HG03571 (cell line): Measurements from ENCODE around the gene SETD1A.
"Not testable (repeated sequence)": the region's sequence is repeated elsewhere in the genome, so short reads cannot be mapped to it uniquely, and the experiment has no call there.

Source experiments
- ATAC-seq: cut with Tn5 transposase; IDR thresholded peaks from one replicate; pipeline ENCODE4 v1.9.1; 2021; ENCODE audit not compliant: unreplicated experiment

Gene SETD1A

DNA sequence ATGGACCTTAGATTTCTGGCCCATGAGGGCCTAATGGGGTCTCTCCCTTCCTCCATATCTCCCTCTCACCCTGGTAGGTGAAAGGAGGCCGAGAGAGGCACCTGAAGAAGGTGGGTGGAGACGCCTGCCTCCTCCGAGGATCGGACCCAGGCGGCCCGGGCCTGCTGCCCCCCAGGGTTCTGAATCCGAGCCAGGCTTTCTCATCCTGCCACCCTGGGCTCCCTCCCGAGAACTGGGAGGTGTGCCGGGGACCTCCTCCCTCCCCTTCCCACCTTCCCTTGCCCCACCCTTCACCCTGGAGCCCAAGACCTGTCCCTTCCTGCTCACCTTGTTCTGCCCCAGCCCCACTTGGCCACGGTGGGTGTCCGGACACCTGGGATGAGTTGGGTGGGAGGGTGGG is 29.2 kb upstream of the SETD1A start:
- ATAC-seq = no peak

DNA sequence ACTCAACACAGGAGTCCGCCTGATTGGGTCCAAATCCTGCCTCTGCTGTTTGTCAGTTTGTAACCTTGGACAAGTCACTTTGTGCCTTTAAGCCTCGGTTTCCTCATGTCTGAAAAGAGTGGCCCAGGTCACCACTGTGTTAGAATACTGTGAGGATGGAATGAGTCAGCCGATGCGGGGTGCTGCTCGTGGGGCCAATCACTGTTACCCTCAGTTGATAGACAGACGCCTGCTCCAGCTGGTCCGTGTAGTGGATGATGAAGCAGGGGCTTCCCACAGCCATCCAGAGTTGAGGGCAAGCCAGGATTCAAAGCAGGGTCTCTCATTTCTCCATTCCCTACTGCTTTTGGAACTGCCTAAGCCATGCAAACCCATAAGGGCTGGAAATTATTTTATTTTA is 28.4 kb upstream of the SETD1A start:
- ATAC-seq = no peak

DNA sequence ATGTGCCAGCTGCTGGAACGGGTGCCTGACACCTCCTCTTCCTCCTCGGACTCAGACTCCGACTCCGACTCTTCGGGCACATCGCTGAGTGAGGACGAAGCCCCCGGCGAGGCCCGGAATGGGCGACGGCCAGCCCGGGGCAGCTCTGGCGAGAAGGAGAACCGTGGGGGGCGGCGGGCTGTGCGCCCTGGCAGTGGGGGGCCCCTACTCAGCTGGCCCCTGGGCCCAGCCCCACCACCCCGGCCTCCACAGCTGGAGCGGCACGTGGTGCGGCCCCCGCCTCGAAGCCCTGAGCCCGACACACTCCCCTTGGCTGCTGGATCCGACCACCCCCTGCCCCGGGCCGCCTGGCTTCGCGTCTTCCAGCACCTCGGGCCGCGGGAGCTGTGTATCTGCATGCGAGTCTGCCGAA is 27.4 kb upstream of the SETD1A start:
- no peak for ATAC-seq

DNA sequence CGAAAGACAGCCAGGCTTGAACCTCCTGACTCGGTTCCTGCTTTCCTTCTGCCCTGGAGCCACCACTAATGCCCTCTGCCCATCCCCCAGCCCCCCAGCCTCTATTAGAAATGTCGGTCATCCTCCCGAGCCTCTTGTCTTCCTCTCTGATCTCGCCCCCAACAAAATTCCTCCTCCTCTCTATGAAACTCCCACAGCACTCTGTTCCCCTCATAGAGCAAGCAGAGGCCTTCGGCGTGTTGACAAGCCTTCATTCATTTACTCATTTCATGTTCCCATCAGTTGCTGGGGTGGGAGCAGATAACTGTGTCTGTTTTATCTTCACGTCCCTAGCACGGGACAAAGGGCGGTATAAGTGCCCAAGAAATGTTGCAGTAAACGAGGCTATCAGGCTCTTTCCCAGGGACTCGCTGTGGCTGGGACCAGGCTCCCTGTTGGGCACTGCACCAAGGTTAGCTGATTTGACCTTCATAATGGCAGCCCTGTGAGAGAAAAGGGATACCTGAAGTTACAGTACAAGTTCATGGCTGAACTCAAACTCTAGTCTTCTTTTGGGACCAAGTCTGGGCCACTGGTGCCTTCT is 26.4 kb upstream of the SETD1A start:
- no peak for ATAC-seq

DNA sequence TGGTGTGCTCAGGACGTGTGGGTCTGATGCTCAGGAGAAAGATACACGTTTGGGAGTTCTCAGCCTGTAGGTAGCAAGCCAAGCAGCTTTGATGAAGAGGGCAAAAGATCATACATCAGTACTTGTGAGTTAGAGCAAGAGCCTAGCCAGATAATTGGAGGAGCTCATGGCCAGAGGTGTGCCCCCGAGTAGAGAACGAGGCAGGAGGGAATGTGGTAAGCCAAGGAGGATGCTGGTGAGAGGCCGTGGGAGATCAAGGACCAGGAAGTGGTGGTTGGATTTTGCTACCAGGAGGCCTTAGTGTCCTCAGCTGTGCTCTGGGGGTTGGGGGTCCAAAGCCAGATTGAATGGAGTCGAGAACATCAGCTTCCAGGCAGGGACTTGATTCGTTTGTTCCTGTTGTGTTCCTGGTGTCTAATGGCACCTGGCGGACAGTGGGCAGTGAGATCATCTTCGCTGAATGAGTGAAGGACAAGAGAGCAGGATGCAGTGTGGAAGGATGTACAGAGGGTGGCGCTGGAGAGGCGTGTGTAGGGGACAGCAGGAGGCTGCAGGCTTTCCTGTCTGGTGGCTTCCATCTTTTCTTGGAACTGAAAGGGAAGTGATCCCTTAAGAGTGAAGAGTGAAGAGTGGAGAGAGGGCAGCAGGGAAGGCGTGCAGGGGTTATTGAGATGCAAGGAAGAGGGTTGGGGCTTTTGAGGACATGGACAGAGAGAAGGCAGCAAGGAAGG is 22.6 kb upstream of the SETD1A start:
- ATAC-seq = no peak

DNA sequence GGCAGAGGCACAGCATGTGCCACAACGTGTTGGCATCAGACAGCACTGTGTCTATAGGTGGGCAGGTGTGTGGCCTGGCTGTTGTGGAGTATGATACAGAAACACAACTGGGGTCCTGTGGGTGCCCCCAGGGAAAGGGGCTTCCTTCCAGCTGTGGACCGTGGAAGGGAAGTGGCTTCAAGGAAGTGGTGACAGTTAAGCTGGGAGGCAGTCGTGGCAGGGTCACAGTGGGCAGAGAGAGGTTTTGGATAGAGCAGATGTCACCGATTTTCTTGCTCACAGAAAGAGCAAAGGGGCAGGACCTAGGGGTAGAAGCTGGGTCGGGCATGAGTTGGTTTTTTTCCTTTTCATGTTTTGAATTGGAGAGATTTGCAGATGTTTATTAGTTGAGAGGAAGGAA is 19.9 kb upstream of the SETD1A start:
- ATAC-seq = no peak

DNA sequence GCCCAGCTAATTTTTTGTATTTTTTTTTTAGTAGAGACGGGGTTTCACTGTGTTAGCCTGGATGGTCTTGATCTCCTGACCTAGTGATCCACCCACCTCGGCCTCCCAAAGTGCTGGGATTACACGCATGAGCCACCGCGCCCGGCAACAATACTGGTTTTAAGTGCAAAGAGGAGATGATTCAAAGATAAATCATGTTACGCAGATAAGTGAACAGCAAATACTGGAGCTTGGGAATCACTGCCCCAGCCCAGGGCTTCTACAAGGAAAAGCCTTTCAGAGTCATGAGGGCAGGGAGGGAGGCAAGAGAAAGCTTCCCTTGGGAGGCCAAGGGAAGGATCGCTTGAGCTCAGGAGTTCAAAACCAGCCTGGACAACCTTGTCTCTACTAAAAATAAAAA is 18.0 kb upstream of the SETD1A start:
- ATAC-seq = not testable (repeated sequence)

DNA sequence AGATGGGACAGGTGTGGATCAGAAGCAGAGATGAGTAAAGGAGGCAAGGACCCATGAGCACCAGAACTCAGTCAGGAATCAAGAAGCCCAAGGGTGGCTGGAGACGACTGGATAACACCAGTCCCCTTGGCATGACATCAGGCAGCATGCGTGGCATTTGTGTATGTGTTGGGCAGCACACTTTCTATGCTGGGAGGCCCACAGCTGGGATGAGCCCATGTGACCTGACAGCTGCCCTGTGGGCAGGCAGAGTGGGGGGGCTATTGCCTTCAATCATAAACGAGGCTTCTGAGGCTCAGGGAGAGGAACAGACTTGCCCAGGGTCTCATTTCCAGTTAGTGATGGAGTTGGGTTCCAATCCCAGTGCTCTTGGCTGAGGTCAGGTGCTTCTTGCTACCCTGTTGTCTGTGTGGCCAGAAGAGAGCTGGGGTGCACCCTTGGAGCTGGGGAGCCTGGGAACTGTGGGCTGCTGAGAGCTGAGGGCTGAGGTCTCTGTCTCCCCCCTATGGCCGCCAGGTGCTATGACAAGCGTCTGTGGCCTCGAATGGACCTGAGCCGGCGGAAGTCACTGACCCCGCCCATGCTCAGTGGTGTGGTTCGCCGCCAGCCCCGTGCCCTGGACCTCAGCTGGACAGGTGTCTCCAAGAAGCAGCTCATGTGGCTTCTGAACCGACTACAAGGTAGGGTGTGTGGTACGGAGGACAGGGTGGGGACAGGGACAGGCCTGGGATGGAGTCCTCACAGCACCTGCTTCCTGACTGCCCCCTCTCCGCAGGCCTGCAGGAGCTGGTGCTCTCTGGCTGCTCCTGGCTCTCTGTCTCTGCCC is 15.7 kb upstream of the SETD1A start:
- ATAC-seq = peak; percentile 55

DNA sequence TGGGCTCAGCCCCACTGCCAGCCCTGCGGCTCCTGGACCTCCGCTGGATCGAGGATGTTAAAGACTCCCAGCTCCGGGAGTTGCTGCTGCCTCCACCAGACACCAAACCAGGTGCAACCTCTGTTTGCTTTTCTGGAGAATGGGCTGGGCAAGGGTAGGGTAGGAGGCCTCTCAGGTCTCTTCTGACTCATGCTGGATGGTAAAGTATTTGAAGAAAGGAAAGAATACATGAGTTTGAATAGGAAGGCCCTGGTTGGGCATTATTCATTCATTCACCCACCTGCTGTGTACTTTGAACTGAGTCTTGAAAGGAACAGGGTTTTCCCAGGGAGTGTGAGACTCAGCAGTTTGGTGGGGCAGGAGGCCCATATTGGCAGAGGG is 15.1 kb upstream of the SETD1A start:
- no peak for ATAC-seq

DNA sequence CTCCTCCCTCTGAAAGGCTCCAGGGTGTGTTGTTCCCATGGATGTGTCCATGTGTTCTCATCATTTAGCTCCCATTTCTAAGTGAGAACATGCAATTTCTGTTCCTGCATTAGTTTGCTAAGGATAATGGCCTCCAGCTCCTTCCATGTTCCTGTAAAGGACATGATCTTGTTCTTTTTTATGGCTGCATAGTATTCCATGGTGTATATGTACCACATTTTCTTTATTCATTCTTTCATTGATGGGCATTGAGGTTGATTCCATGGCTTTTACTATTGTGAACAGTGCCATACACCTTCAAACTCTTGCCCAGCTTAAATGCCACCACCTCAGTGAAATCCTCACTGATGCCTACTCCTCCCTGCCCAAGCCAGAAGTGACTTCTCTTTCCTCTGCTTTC is 13.2 kb upstream of the SETD1A start:
- no peak for ATAC-seq

DNA sequence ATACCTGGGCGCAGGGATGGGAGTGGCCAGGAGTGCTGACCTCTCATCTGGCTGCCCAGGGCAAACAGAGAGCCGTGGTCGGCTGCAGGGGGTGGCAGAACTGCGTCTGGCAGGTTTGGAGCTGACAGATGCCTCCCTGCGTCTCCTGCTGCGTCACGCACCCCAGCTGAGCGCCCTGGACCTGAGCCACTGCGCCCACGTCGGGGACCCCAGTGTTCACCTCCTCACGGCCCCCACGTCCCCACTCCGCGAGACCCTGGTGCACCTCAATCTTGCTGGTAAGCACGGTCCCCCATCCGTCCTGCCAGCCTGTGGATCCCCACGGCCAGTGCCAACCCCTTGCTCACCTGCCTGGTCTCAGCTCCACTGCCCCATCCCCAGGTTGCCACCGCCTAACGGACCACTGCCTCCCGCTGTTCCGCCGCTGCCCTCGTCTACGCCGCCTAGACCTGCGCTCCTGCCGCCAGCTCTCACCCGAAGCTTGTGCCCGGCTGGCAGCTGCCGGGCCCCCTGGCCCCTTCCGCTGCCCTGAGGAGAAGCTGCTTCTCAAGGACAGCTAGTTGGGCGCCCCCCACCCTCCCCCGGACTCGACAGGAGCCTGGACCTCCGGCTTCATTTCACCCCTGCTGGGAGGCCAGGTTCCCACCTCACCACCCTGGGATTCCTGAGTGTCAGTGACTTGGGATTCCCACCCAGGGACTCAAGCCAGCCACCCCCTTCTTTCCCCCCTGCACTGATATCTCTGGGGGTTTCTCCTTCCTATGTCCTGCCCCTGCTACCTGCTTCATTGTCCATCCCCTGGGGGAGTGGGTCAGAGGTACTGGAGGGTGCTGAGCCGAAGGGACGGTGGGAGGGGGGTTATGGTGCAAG is 10.6 kb upstream of the SETD1A start:
- ATAC-seq = no peak

DNA sequence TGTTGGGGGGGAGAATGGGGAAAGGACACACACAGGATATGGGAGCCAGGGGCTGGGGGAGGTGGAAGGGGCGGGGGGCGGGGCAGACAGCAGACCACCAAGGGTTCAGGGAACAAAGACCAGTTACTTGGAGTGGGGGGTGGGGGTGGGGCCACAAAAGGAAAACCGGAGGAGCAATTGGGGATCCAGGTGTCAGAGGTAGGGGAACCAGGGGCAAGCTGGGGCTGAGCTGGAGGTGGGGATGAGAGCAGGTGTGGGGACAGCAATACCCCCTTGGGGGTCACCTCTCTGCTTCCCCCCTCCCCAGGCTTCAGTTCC is 10.1 kb upstream of the SETD1A start:
- no peak for ATAC-seq

DNA sequence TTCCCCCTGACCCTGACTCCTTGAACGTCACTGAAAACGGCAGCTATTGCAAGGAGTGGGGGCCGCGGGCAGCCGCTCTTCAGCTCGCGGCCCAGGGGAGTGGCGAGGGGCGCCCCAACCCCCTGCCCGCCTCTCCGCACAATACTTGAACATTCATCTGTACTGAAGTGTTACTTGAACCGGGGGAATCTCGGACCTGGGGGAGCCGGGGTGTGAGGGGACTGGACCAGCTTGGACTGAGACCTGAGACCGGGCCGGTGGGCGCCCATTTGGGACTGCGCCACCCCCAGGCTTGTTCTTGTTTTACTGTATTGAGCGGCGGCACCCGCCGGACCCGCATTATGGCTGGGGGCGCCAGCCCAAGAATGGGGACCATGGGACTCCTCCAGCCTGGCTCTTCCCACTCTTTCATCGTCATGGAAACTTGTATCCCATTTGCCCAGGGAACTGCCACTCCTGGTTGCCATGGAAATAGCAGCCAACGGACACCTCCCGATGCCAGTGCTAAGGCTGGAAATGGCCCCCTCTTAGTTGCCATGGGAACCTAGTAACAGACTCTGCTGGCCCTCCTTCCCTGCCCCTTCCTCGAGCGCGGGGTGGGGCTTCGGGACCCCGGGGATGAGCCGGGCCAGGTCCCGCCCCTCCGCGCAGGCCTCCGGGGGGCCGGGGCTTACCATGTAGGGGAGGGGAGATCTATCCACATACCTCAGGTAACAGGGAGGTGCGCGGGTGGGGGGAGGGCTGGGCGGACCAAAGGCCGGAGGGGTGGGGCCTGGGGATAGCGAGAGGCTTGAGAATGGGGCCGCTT is 9.5 kb upstream of the SETD1A start:
- peak; percentile 9 for ATAC-seq

DNA sequence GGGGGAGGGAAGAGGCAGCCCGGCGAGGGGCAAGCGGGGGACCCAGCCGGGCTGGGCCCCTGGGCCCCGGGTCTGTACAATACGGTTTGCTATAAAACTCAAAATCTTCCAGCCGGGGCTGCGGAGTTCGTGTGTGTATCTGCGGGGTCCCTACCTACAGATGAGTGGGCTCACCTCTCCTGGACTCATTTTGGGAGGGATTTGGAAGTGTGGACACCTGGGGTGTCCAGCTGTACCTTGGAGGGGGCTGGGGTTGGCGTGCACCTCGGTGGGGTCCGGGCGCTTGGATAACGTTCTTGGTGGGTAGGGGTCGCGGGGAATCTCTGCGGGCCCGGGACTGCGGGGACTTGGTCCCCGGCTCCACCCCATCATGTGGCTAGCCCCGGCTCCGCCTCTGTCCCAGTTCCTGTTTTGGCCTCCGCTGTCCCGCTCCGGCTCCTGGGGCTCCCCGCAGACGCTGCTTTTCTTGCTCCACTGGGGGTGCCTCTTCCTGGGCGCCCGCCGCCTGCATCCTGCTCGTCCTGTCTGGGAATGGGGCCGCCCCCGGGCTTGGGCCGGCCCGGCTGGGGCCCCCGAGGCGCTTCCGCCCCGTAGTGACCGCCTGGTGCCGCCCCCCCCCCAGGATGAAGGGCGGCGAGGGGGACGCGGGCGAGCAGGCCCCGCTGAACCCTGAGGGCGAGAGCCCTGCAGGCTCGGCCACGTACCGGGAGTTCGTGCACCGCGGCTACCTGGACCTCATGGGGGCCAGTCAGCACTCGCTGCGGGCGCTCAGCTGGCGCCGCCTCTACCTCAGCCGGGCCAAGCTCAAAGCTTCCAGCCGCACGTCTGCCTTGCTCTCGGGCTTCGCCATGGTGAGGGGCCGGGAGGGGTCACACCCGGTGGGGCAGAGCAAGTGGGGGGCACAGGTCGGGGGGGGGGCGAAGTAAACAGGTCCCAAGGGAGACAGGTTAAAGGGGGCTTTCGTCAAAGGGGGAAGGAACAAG is 8.6 kb upstream of the SETD1A start, which contains the start of gene ORAI3:
ORAI3 (plus strand) TSS at position 402 of the 983 bp plus-strand sequence; CDS start at position 624, 222 bp downstream.
- peak; percentile 59 for ATAC-seq

DNA sequence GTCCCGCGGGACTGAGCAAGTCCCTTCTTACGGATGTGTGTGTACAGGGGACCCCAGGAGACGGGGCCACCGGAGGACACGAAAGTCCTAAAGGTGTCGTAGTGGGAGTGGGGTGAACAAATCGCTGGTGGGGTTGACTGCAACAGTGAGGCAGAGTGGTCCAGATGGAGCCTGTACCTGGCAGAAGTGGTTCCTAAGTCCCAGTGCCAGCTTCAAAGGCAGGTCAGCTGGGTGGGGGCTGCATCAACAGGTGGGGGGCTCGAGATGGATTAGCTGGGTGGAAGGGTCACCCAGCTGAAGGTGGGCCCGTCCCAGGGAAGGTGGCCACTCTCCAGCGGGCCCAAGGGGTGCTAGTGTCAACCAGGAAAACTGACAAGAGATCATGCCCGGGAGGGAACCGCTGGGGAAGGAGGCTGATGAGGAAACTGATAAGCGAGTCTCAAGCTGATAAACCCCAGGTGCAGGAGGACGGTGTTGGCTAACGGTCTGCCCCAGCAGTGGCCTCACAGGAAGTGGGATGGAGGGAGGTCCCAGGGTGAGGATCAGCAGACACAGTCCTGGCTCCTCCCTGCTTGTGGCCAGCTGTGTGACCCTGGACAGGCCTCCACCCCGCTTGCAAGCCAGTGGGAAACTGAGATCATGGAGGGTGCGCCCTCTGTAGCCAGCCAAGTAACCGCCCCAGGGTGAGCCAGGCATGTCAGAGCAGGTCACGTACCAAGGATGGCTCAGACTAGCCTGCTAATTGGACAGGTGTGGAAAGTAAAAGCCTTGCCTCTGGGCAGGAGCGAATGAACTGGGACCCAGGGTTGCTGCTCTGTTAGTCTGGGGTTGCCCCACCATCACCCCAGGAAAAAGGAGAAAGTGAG is 7.7 kb upstream of the SETD1A start:
- peak; percentile 34 for ATAC-seq

DNA sequence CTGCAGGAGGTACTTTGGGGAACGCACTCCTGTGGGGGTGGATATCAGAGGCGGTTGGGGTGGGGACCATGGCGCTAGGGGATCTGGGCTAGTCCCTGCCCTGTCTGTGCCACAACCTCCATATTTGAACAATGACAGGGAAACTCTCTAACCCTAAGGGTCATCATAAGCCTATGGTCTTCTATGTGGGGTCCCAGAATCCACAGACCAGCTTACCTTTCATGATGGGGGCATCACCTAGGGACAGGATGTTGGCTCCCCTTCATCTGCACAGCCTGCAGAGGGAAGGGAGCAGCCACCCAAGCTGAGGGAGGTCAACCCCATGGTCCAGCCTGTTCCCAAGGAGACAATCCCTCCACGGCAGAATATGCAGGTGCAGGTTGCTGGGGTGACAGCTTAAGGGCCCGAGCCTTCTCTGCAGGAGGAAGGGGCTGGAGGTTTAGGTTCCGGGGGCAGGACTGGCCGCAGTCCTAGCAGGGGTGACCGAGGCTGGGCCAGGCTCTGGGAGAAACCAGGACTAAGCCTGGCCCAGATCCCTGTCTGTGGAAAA is 7.0 kb upstream of the SETD1A start:
- no peak for ATAC-seq

DNA sequence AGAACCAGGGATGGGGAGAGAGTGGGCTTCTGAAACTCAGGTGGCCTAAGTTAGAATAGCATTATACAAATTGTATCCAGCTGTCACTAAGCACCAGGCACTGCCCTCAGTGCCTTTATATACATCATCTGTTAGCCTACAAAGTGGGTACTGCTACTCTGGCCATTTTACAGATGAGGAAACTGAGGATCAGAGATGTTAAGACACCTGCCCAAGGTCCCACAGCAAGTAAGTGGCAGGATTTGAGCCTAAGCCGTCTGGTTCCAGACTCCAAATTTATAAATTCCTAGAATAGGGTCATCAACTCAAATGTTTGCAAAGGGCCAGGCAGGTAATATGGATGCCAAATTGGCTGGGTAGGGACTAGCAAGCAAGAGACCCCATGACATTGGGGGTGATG is 6.4 kb upstream of the SETD1A start:
- ATAC-seq = no peak

DNA sequence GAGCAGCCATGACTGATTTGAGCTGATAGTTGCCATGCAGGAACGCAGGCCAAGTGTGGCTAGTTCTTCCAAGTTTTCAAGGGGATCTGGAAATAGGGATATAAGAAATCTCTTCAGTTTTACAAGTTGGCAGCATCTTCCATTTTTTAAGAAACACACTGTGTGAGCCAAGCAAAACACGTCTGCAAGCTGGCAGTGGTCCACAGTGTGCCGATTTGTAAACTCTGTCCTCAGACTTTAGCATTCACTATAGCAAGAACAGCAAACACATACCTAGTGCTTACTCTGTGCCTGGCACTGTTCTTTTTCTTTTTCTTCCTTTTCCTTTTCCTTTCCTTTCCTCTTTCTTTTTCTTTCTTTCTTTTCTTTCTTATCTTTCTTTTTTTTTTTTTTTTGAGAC is 5.8 kb upstream of the SETD1A start:
- no peak for ATAC-seq
